Hematopoietic multipotent progenitor cell treated with erythropoietin and hydrocortisone succinate and interleukin-3 and kit ligand, for 4 days (in vitro differentiated cells): ENCODE measurements around the gene PTEN.

Experiments used
- DNase-seq: peaks from one replicate; pipeline ENCODE4 v3.0.0-alpha.2; 2015

The PTEN gene

GRCh38 chr10:87925570-87925969 lies 62.1 kb downstream of the PTEN start:
- DNase-seq: no peak

- DNase-seq: no peak
Measured at GRCh38 chr10:87927091-87927490, 63.7 kb downstream of the PTEN start.

GRCh38 chr10:87928996-87929395 lies 65.6 kb downstream of the PTEN start:
- no peak for DNase-seq

GRCh38 chr10:87930141-87930540 lies 66.7 kb downstream of the PTEN start:
- no peak for DNase-seq

- no peak for DNase-seq
Measured at GRCh38 chr10:87930934-87931835, 67.8 kb downstream of the PTEN start.

GRCh38 chr10:87931836-87932230 lies 68.4 kb downstream of the PTEN start:
- no peak for DNase-seq

GRCh38 chr10:87935290-87936141 lies 72.1 kb downstream of the PTEN start:
- DNase-seq: no peak

- no peak for DNase-seq
Measured at GRCh38 chr10:87940210-87940609, 76.8 kb downstream of the PTEN start.

GRCh38 chr10:87942884-87943527 lies 79.6 kb downstream of the PTEN start:
- no peak for DNase-seq

GRCh38 chr10:87945984-87946383 lies 82.6 kb downstream of the PTEN start:
- DNase-seq: no peak

GRCh38 chr10:87952612-87953011 lies 89.2 kb downstream of the PTEN start:
- DNase-seq: no peak

- DNase-seq: no peak
Measured at GRCh38 chr10:87956055-87956454, 92.6 kb downstream of the PTEN start.

- no peak for DNase-seq
Measured at GRCh38 chr10:87957702-87958101, 94.3 kb downstream of the PTEN start.

GRCh38 chr10:87960230-87960629 lies 96.8 kb downstream of the PTEN start:
- no peak for DNase-seq

- DNase-seq: no peak
Measured at GRCh38 chr10:87961314-87961713, 97.9 kb downstream of the PTEN start.

GRCh38 chr10:87966459-87966858 lies 103.0 kb downstream of the PTEN start:
- no peak for DNase-seq

- no peak for DNase-seq
Measured at GRCh38 chr10:87973635-87974034, 110.2 kb downstream of the PTEN start.

GRCh38 chr10:87974130-87974529 lies 110.7 kb downstream of the PTEN start:
- DNase-seq: no peak

- DNase-seq: no peak
Measured at GRCh38 chr10:87974769-87975168, 111.3 kb downstream of the PTEN start.

GRCh38 chr10:87976101-87976743 lies 112.8 kb downstream of the PTEN start:
- peak; percentile 18 for DNase-seq

GRCh38 chr10:87978166-87978565 lies 114.7 kb downstream of the PTEN start:
- no peak for DNase-seq

GRCh38 chr10:87979847-87980246 lies 116.4 kb downstream of the PTEN start:
- DNase-seq: no peak

- peak; percentile 61 for DNase-seq
Measured at GRCh38 chr10:87983716-87984115, 120.3 kb downstream of the PTEN start.
